Neural progenitor cell (in vitro differentiated cells): ENCODE data around the gene KIAA0825.

Experiments used
- EZH2 ChIP-seq: fragments of 200-600 bp; sonication (generic); IDR thresholded peaks from 2 replicates; pipeline ENCODE4 v1.6.1; 2017; ENCODE audit warnings: antibody characterized with exemption, mild to moderate bottlenecking, moderate library complexity
- EZH2phosphoT487 ChIP-seq: fragments of 200-600 bp; sonication (generic); IDR thresholded peaks from 2 replicates; pipeline ENCODE4 v1.6.1; 2017; ENCODE audit warnings: antibody characterized with exemption
- TF ChIP-seq, protein P1 (sequence below): fragments of 200-600 bp; sonication (generic); IDR thresholded peaks from 2 replicates; pipeline ENCODE4 v1.5.1; 2017; ENCODE audit warnings: antibody characterized with exemption, mild to moderate bottlenecking

DNA sequence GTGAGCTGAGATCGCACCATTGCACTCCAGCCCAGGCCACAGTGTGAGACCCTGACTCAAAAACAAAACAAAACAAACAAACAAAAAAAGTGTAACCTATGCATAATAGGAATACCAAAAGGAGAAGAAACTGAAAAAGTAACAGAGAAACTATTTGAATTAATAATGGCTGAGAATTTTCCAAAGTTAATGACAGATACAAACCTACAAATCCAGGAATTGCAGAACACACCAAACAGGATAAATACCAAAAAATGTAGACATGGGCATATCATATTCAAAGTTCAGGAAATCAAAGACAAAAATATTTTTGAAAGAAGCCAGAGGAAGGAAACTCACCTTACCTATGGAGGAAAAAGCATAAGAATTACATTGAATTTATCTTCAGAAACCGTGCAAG lies 493.3 kb downstream of the KIAA0825 start:
- no peak for TF ChIP-seq EZH2phosphoT487
- TF ChIP-seq, protein P1, sequence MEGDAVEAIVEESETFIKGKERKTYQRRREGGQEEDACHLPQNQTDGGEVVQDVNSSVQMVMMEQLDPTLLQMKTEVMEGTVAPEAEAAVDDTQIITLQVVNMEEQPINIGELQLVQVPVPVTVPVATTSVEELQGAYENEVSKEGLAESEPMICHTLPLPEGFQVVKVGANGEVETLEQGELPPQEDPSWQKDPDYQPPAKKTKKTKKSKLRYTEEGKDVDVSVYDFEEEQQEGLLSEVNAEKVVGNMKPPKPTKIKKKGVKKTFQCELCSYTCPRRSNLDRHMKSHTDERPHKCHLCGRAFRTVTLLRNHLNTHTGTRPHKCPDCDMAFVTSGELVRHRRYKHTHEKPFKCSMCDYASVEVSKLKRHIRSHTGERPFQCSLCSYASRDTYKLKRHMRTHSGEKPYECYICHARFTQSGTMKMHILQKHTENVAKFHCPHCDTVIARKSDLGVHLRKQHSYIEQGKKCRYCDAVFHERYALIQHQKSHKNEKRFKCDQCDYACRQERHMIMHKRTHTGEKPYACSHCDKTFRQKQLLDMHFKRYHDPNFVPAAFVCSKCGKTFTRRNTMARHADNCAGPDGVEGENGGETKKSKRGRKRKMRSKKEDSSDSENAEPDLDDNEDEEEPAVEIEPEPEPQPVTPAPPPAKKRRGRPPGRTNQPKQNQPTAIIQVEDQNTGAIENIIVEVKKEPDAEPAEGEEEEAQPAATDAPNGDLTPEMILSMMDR, result no peak
- no peak for TF ChIP-seq EZH2
